Fibroblast of the conjunctiva (primary cell): ENCODE measurements around the gene LRRC8B.

Experiments used
- DNase-seq: peaks from one replicate; pipeline ENCODE4 v3.0.0-alpha.2; 2010; ENCODE audit warnings: low read depth

LRRC8B gene

DNA sequence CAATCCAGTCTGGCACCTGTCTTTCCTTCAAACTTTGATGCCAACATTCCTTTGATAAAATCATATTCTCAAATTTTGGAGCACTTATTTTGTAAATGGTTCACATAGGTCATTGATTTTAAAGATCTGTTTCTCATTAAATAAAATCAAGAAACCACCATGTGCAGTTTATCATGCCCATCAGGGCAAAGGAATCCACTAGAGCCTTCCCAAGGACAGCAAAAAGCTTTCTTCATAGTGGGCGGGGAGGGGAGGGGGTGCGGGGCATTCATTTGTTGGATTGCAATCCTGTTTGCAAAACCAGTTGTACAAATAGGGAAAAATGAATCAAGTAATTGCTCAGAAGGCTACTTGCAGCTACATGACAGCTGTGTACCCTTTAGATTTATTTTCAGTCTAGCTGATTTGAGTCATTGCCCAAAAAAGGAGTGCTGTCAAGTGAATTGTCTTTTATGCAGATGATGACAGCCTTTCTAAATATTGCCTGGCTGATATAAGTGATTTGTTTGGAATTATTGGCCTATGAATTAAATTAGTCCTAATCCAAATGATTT is 23.0 kb downstream of the LRRC8B start:
- peak; percentile 74 for DNase-seq

DNA sequence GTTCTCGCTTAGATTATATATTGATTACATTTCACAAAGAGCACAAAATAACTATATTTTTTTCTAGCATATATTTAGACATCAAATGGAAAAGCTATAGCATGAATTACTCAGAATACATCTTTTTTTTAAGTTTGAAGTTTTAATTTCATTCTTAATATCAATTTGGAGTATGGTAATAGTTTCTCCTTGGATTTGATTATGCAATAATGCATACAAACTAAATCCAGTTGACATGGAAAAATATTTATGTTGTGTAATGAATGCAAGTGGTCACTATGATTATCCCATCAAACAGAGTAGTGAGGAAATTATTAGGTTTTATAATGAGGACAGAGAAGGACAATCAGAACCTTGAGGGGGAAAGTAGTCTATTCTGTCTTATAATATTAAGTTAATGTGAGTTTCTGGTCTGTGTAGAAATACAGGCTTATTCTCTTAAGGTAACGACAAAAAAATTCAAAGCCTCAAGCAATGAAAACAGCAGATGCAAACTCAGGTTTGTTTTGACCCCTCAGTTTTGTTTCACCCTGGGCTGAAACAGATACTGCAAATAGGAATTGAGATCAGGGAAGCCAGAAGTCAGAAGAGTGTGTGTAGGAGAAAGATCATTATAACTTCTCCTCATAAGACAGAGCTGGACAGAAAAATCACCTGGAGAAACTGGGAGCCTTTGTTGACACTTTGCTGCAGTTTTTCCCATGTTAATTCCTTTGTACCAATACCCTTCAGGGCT is 23.7 kb downstream of the LRRC8B start:
- DNase-seq = no peak

- no peak for DNase-seq
Measured at GRCh38 chr1:89550995-89551394, 26.4 kb downstream of the LRRC8B start.

DNA sequence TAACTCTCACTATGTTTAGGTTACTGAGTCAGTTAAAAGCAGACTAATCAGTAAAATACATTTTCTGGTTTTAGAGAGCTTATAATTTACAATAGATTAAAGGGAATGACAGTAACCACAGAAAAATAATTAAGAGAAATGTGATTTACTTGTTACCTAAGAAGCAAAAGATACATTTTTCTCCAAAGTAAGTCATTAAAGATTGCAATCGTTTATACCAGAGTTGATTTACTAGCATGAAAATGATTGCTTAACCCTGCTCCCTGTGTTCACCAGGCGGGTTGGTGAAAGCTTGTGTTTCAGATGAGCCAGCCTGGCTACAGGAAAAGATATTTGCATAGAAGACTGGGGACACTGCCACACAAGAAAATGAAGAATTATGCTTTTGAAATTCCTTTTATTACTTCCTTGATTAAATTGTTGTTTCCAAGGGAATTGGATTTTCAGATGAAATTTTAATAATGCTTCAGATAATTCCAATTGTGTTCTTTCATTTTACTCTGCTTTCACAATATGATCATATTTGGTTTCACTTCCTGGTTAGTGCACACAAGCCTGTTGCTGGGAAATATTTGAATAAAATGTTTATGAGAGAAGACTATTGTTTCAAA is 27.9 kb downstream of the LRRC8B start:
- DNase-seq = no peak

GRCh38 chr1:89553157-89553556 is 28.5 kb downstream of the LRRC8B start:
- DNase-seq = no peak

- DNase-seq = no peak
Measured at GRCh38 chr1:89555550-89555949, 30.9 kb downstream of the LRRC8B start.

- no peak for DNase-seq
Measured at GRCh38 chr1:89556726-89557444, 32.3 kb downstream of the LRRC8B start.

DNA sequence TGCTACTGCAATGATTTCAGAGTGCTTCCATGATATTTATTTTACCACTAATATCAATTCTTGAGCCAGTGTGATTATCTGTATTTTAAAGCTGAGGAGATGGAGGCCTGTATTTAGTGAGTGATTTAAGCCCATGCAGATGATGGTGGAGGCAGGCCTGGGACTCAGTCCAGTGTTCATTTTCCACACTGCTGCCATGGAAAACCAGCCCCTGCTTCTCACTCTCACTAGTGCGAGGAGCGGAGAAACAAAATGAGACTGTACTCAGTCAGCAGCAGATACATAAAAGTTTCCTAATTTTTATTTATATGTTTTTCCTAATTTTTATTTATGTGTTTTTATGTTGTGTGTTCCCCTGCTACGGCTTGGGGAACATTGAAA is 32.8 kb downstream of the LRRC8B start:
- DNase-seq = no peak

DNA sequence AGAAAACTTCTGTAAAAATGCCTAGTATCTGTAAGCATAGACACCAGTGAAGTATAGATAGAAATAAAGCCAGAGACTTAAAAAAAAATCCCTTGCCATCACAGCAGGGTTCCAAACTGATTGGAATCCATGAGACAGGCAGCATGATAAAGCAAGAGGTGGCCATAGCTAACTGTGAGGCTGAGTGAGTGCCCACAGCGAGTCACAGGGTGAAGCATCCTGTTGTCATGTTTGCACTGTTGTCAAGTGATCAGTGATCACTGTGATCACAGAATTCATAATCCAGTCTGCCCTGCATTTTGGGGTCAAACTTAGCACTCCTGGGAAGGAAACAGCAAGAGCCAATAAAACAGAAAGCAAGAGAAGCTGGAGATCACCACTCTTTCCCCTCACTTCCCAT is 33.3 kb downstream of the LRRC8B start:
- no peak for DNase-seq

GRCh38 chr1:89563957-89564604 is 39.5 kb downstream of the LRRC8B start:
- DNase-seq = no peak

DNA sequence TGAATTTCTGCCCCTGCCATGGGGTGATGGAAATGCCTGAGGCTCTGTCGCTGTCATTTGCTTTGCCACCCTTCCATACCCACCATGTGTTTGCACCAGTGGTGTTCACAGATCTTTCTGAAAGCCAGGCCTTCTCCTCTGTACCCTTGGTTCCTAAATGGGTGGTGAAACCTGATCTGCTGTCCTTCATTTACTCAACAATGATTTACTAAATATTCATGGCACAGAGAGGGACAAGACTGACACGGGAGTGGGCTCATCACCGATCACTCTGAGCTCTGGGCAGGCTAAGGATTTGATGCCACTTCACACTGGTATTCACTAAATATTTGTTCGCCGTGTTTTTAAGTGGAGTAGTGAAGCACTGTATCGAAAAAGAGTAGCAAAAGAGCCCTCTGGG is 40.9 kb downstream of the LRRC8B start:
- DNase-seq = no peak

- no peak for DNase-seq
Measured at GRCh38 chr1:89566761-89567174, 42.1 kb downstream of the LRRC8B start.

- DNase-seq = no peak
Measured at GRCh38 chr1:89567797-89568196, 43.2 kb downstream of the LRRC8B start.

DNA sequence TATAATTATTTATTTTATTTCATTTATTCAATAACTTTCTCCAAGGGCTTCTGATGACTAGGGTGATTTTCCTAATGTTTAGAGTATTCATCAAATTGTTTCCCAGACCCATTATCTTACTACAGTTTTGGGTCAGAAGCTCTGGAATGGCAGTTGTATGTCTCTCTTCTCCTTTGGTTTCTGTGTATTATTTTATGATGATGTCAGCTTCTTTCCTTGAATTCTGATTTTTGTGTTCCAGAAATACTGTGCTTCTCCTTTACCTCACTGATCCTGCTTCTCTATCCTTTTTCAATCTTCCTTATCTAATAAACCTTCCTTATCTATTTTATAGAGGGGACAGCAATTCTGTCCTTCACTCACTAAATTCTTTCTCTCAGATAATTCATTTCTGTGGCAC is 48.8 kb downstream of the LRRC8B start:
- DNase-seq = no peak

DNA sequence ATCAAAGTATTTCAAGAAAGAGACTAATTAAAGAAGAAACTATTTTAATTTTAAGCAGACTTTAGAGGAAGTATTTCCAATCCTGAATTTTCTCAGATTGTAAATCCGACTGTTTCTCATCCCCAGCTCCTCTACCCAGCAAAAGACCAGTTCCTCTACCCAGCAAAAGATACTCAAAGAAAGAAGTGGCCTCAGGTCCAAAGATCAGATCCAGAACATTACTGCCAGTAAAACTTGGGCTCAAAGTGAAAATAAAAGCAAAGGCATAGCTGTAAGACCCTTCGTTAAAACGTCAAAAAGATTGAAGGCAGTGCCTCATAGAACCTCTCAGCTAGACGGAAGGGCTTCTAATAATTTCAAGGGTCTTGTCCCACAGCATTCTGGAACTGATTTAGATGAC is 50.0 kb downstream of the LRRC8B start:
- no peak for DNase-seq

GRCh38 chr1:89575207-89575606 is 50.6 kb downstream of the LRRC8B start:
- DNase-seq = no peak

- DNase-seq = no peak
Measured at GRCh38 chr1:89576013-89576412, 51.4 kb downstream of the LRRC8B start.

GRCh38 chr1:89578151-89578550 is 53.5 kb downstream of the LRRC8B start:
- DNase-seq = no peak

GRCh38 chr1:89578946-89579684 is 54.5 kb downstream of the LRRC8B start:
- no peak for DNase-seq

DNA sequence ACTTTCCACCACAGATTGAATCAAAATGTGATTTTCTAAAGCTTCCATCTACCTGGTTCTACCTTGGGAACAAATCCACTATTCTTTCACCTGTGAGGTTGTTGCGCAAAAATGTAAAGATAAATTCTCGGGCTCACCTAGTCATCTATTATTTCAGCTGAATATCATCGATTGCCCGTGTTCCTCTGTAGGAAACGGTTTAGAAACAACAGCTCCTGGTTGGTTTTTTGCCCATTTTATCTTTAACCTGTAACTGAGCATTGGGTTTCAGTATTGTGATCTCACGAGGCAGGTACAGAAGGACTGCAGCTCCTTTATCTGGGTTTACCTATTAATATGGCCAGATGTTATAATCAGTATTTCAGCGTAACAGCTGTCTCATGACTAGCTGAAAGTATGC is 55.4 kb downstream of the LRRC8B start:
- DNase-seq = no peak

GRCh38 chr1:89581859-89582258 is 57.2 kb downstream of the LRRC8B start:
- no peak for DNase-seq

GRCh38 chr1:89582571-89582970 is 57.9 kb downstream of the LRRC8B start:
- DNase-seq = no peak
